Stimulated activated CD8-positive, alpha-beta memory T cell treated with anti-CD3 and anti-CD28 coated beads, Interleukin-7, amount 100 ng/mL, for 48 hours (primary cell): Measurements from ENCODE around the gene CHRM3.

Experiments used
- DNase-seq, 2 donors: peaks; one replicate each; pipeline ENCODE4 v3.0.0-alpha.2; 2020; ENCODE audit warnings: low read depth in 1 of 2; ENCODE audit errors: extremely low read depth in 1 of 2

The CHRM3 gene

GRCh38 chr1:239394107-239394506 is 7.7 kb downstream of the CHRM3 start:
- no peak for DNase-seq

GRCh38 chr1:239413916-239414315 is 27.5 kb downstream of the CHRM3 start:
- no peak for DNase-seq

GRCh38 chr1:239417221-239417620 is 30.9 kb downstream of the CHRM3 start:
- no peak for DNase-seq

GRCh38 chr1:239417986-239418640 is 31.7 kb downstream of the CHRM3 start:
- DNase-seq, result no peak

- DNase-seq, result no peak
These were observed 32.3 kb downstream of the CHRM3 start for GRCh38 chr1:239418681-239419080.

- no peak for DNase-seq
These were observed 35.4 kb downstream of the CHRM3 start for GRCh38 chr1:239421811-239422210.

- DNase-seq, result no peak
These were observed 36.5 kb downstream of the CHRM3 start for GRCh38 chr1:239422818-239423217.

- DNase-seq, result no peak
These were observed 40.6 kb downstream of the CHRM3 start for GRCh38 chr1:239426821-239427475.

- no peak for DNase-seq
These were observed 41.3 kb downstream of the CHRM3 start for GRCh38 chr1:239427712-239428111.

- no peak for DNase-seq
These were observed 41.8 kb downstream of the CHRM3 start for GRCh38 chr1:239428120-239428710.

GRCh38 chr1:239429163-239429562 is 42.8 kb downstream of the CHRM3 start:
- DNase-seq, result no peak

- no peak for DNase-seq
These were observed 45.9 kb downstream of the CHRM3 start for GRCh38 chr1:239432255-239432654.

- no peak for DNase-seq
These were observed 47.8 kb downstream of the CHRM3 start for GRCh38 chr1:239434181-239434580.
